K562 (cell line): ENCODE measurements around the gene RALGPS1. TPM values are rescaled to one million over a fixed set of nuclear protein-coding genes. Genes with fewer than 3 reads are reported as not detected.

ENCODE experiments used
- ADNP ChIP-seq: fragments of 200-800 bp; sonication (Bioruptor generic); IDR thresholded peaks from 2 replicates; pipeline ENCODE4 v1.6.1; 2016; ENCODE audit warnings: missing genetic modification characterization, missing compliant biosample characterization
- CBFA2T2 ChIP-seq: fragments of 450-650 bp; conservative IDR thresholded peaks from 2 replicates; pipeline ENCODE4 v1.6.1; 2017; ENCODE audit warnings: mild to moderate bottlenecking
- CC2D1A ChIP-seq: fragments of 450-650 bp; IDR thresholded peaks from 2 replicates; pipeline ENCODE4 v1.6.1; 2017; ENCODE audit warnings: mild to moderate bottlenecking
- CEBPB ChIP-seq: fragments of 450-650 bp; IDR thresholded peaks from 2 replicates; pipeline ENCODE4 v1.6.1; 2016; ENCODE audit warnings: missing genetic modification characterization, missing compliant biosample characterization
- FOXJ3 ChIP-seq: sonication (generic); formaldehyde crosslinking; IDR thresholded peaks from 2 replicates; pipeline ENCODE4 v1.4.0; 2020; ENCODE audit warnings: mild to moderate bottlenecking, missing genetic modification reagents
- MAFF ChIP-seq: IDR thresholded peaks from 2 replicates; pipeline ENCODE4 v1.6.1; 2012; ENCODE audit warnings: low read length, improper control_type of control experiment
- MAZ ChIP-seq, 2 experiments: fragments of 450-650 bp in 1 of 2; sonication (generic) in 1 of 2; formaldehyde crosslinking; IDR thresholded peaks in 1 of 2; conservative IDR thresholded peaks in 1 of 2; 2 replicates each; pipeline versions ENCODE4 v1.4.0 to v1.5.0; 2020; ENCODE audit warnings: mild to moderate bottlenecking in 1 of 2, missing genetic modification reagents in 1 of 2
- MEIS2 ChIP-seq: fragments of 450-650 bp; IDR thresholded peaks from 2 replicates; pipeline ENCODE4 v1.6.1; 2014; ENCODE audit warnings: mild to moderate bottlenecking; ENCODE audit not compliant: partially characterized antibody
- MIER1 ChIP-seq: fragments of 450-650 bp; IDR thresholded peaks from 2 replicates; pipeline ENCODE4 v1.6.1; 2016; ENCODE audit warnings: antibody characterized with exemption, mild to moderate bottlenecking, low read depth
- NONO ChIP-seq, 2 experiments: fragments of 200-400 bp in 1 of 2; fragments of 450-650 bp in 1 of 2; formaldehyde crosslinking in 1 of 2; IDR thresholded peaks; 2 replicates each; pipeline ENCODE4 v1.6.1; 2017; ENCODE audit warnings: low read depth in 2 of 2, mild to moderate bottlenecking in 2 of 2, moderate library complexity in 2 of 2, low read length in 1 of 2
- RHOXF2B ChIP-seq: fragments of 250-450 bp; sonication (Bioruptor Pico); conservative IDR thresholded peaks from 2 replicates; pipeline ENCODE4 v1.5.1; 2021
- SAFB2 ChIP-seq: fragments of 200-400 bp; formaldehyde crosslinking; IDR thresholded peaks from 2 replicates; pipeline ENCODE4 v1.6.1; 2018; ENCODE audit warnings: borderline replicate concordance, low read length, low read depth, moderate library complexity; ENCODE audit not compliant: severe bottlenecking
- TRIM24 ChIP-seq, 2 experiments: fragments of 450-650 bp; IDR thresholded peaks; 2 replicates each; pipeline ENCODE4 v1.6.1; 2016
- XRCC5 ChIP-seq: fragments of 200-400 bp; formaldehyde crosslinking; IDR thresholded peaks from 2 replicates; pipeline ENCODE4 v1.6.1; 2017; ENCODE audit warnings: low read depth, mild to moderate bottlenecking, low read length
- ZBTB1 ChIP-seq: sonication (generic); formaldehyde crosslinking; IDR thresholded peaks from 2 replicates; pipeline ENCODE4 v1.8.1; 2023; ENCODE audit warnings: missing genetic modification reagents, low read depth, mild to moderate bottlenecking, borderline replicate concordance
- ZNF583 ChIP-seq: fragments of 250-450 bp; sonication (Bioruptor Pico); IDR thresholded peaks from 2 replicates; pipeline ENCODE4 v1.4.0; 2020
- polyA plus RNA-seq, 8 experiments: library from polyadenylated mRNA; depleted of rRNA in 4 of 8; stranded (reverse) in 5 of 8; unstranded in 3 of 8; fragments of >200 nt; fragmentation: Nextera tagmentation in 2 of 8; fragmentation: Illumina TruSeq in 1 of 8; extraction: Ambion mirVana in 2 of 8; extraction: Trizol in 1 of 8; gene quantifications; 2 replicates each; pipeline versions ENCODE4 v1.2.1 to v1.2.3, GENCODE V29; 2011 to 2014; ENCODE audit warnings: inconsistent platforms in 1 of 8, missing spikeins in 1 of 8
- total RNA-seq, 7 experiments: library from RNA; depleted of rRNA in 6 of 7; stranded (reverse); fragments of >200 nt in 6 of 7; fragmentation: Illumina TruSeq in 2 of 7; extraction: Trizol in 2 of 7; gene quantifications; 2 replicates each; pipeline versions ENCODE4 v1.2.1 to v1.2.3, GENCODE V29; 2011 to 2021; ENCODE audit warnings: low replicate concordance in 1 of 7
- TF ChIP-seq, protein P1 (sequence below): fragments of 450-650 bp; IDR thresholded peaks from 2 replicates; pipeline ENCODE4 v1.6.1; 2016; ENCODE audit warnings: low read depth, mild to moderate bottlenecking, moderate library complexity
- TF ChIP-seq, protein P2 (sequence below): fragments of 250-450 bp; sonication (Bioruptor Pico); IDR thresholded peaks from 2 replicates; pipeline ENCODE4 v1.8.0; 2022; ENCODE audit warnings: inconsistent platforms
- TF ChIP-seq, protein P3 (sequence below): fragments of 250-450 bp; sonication (Bioruptor Pico); IDR thresholded peaks from 2 replicates; pipeline ENCODE4 v1.9.0; 2021; ENCODE audit warnings: mild to moderate bottlenecking
- TF ChIP-seq, protein P4 (sequence below): fragments of 200-400 bp; formaldehyde crosslinking; IDR thresholded peaks from 2 replicates; pipeline ENCODE4 v1.6.1; 2017; ENCODE audit warnings: mild to moderate bottlenecking, low read depth, low read length, moderate library complexity
- TF ChIP-seq, protein P5 (sequence below): sonication (generic); formaldehyde crosslinking; IDR thresholded peaks from 2 replicates; pipeline ENCODE4 v1.8.0; 2022; ENCODE audit warnings: mild to moderate bottlenecking, low read depth, missing genetic modification reagents

RALGPS1 gene
- total and polyA plus RNA-seq, 9 of the 15 experiments (the other 6 are each of a cell fraction or from before 2014, with no cell fraction given) = 0.04 to 2.6 (median 1.5) TPM

DNA sequence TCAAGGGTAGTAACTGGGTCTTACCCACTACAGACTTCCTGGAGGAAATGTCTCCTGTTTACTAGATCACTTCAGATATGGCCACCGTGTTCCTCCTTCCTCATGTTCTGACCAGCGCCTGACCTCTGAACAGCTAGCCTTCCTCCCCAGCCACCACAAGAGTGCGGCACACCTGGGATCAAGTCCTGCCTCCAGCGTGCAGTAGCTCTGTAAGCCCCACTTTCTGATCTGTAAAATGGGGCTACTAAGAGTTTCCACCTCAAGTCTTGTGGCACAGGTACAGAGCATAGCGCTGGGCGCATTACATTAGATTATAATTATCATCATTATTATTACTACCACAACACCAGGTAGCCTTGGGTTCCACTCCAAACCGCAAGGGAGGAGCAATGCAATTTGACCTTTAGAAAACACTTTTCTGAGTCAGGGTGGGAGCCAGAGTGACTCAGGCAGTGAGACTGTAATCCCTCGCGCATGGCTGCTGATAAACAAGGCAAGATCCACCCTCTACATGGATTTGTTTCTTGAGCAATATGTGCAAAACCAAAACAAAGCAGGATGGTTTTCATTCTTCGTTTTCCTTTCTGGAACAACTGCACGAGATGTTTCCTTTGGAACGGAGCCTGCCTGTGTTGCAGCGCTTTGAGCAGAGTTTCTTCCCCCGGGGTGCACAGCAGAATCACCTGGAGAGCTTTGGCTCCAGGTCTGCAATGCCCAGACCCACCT is 272.8 kb downstream of the RALGPS1 start (continued):
- TF ChIP-seq, protein P1, sequence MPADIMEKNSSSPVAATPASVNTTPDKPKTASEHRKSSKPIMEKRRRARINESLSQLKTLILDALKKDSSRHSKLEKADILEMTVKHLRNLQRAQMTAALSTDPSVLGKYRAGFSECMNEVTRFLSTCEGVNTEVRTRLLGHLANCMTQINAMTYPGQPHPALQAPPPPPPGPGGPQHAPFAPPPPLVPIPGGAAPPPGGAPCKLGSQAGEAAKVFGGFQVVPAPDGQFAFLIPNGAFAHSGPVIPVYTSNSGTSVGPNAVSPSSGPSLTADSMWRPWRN = peak; percentile 54
- TF ChIP-seq CC2D1A (no peak), ZNF583 (0 out of 2 replicates have a peak, but pooled peaks have one; percentile 15), RHOXF2B (no peak), TRIM24 (IDR thresholded peaks at IDR 0.05) (0 out of 4 replicates have a peak, but pooled peaks have one; percentile 6 to 43), MEIS2 (peak; percentile 34), CBFA2T2 (peak; percentile 39; the same call in 1 of the 2 replicates), MAFF (0 out of 2 replicates have a peak, but pooled peaks have one; percentile 48), XRCC5 (no peak), CEBPB (tag) (peak; percentile 93), ADNP (tag) (peak; percentile 89), MAZ (CRISPR knock-in tag; conservative IDR thresholded peaks at IDR 0.05 in 1 of 2, IDR thresholded peaks at IDR 0.05 in 1 of 2) (peak in 1 of 2 experiments; percentile 36; a peak in 1 of 4 replicates), MIER1 (no peak), SAFB2 (no peak), ZBTB1 (CRISPR knock-in tag) (no peak; the same call in 1 of the 2 replicates), FOXJ3 (CRISPR knock-in tag) (no peak), NONO (IDR thresholded peaks at IDR 0.05; ENCODE audit: low read depth in 2 of 2, low read length in 1 of 2) (no peak)
- TF ChIP-seq, protein P2, sequence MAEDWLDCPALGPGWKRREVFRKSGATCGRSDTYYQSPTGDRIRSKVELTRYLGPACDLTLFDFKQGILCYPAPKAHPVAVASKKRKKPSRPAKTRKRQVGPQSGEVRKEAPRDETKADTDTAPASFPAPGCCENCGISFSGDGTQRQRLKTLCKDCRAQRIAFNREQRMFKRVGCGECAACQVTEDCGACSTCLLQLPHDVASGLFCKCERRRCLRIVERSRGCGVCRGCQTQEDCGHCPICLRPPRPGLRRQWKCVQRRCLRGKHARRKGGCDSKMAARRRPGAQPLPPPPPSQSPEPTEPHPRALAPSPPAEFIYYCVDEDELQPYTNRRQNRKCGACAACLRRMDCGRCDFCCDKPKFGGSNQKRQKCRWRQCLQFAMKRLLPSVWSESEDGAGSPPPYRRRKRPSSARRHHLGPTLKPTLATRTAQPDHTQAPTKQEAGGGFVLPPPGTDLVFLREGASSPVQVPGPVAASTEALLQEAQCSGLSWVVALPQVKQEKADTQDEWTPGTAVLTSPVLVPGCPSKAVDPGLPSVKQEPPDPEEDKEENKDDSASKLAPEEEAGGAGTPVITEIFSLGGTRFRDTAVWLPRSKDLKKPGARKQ (CRISPR knock-in tag) = no peak
- TF ChIP-seq, protein P3, sequence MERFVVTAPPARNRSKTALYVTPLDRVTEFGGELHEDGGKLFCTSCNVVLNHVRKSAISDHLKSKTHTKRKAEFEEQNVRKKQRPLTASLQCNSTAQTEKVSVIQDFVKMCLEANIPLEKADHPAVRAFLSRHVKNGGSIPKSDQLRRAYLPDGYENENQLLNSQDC = no peak
- TF ChIP-seq, protein P4, sequence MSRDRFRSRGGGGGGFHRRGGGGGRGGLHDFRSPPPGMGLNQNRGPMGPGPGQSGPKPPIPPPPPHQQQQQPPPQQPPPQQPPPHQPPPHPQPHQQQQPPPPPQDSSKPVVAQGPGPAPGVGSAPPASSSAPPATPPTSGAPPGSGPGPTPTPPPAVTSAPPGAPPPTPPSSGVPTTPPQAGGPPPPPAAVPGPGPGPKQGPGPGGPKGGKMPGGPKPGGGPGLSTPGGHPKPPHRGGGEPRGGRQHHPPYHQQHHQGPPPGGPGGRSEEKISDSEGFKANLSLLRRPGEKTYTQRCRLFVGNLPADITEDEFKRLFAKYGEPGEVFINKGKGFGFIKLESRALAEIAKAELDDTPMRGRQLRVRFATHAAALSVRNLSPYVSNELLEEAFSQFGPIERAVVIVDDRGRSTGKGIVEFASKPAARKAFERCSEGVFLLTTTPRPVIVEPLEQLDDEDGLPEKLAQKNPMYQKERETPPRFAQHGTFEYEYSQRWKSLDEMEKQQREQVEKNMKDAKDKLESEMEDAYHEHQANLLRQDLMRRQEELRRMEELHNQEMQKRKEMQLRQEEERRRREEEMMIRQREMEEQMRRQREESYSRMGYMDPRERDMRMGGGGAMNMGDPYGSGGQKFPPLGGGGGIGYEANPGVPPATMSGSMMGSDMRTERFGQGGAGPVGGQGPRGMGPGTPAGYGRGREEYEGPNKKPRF = no peak
- TF ChIP-seq, protein P5, sequence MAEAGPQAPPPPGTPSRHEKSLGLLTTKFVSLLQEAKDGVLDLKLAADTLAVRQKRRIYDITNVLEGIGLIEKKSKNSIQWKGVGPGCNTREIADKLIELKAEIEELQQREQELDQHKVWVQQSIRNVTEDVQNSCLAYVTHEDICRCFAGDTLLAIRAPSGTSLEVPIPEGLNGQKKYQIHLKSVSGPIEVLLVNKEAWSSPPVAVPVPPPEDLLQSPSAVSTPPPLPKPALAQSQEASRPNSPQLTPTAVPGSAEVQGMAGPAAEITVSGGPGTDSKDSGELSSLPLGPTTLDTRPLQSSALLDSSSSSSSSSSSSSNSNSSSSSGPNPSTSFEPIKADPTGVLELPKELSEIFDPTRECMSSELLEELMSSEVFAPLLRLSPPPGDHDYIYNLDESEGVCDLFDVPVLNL = no peak
